ENCODE results near the gene PLXNB1. TPM values are rescaled to one million over a fixed set of nuclear protein-coding genes. Genes with fewer than 3 reads are reported as not detected.
A peak's percentile ranks its signal among the peaks of the same experiment; 100 is the strongest.

The PLXNB1 gene
- total and polyA plus RNA-seq, 2 of the 13 experiments (the other 11 are each of a cell fraction or from before 2014, with no cell fraction given), result 86.0 to 143 TPM

GRCh38 chr3:48431224-48432029 is 1.5 kb upstream of the PLXNB1 start (continued):
- TF ChIP-seq MLX (CRISPR knock-in tag; IDR thresholded peaks at IDR 0.05) (peak; percentile 77; the same call in 1 of the 2 replicates), ZFP41 (CRISPR knock-in tag; IDR thresholded peaks at IDR 0.05; ENCODE audit: borderline replicate concordance) (no peak), CTCF (CRISPR knock-in tag; IDR thresholded peaks at IDR 0.05) (peak; percentile 24; the same call in 1 of the 2 replicates), NR2C2 (CRISPR knock-in tag; IDR thresholded peaks at IDR 0.05; ENCODE audit: borderline replicate concordance) (peak; percentile 89), ZNF205 (CRISPR knock-in tag; IDR thresholded peaks at IDR 0.05) (0 out of 2 replicates have a peak, but pooled peaks have one; percentile 59), TEAD2 (CRISPR knock-in tag; IDR thresholded peaks at IDR 0.05) (no peak), ZFP82 (CRISPR knock-in tag; IDR thresholded peaks at IDR 0.05; ENCODE audit: borderline replicate concordance) (no peak), HOXA7 (CRISPR knock-in tag; IDR thresholded peaks at IDR 0.05) (no peak), GTF2F1 (IDR thresholded peaks at IDR 0.05; ENCODE audit: low read length) (no peak), ZNF343 (CRISPR knock-in tag; IDR thresholded peaks at IDR 0.05) (no peak), IRX3 (CRISPR knock-in tag; IDR thresholded peaks at IDR 0.05; ENCODE audit: borderline replicate concordance, low read depth) (no peak), YY1 (IDR thresholded peaks at IDR 0.05; ENCODE audit: insufficient read depth, insufficient replicate concordance, low read depth, low read length) (peak; percentile 16), HMGXB4 (CRISPR knock-in tag; IDR thresholded peaks at IDR 0.05; ENCODE audit: borderline replicate concordance in 1 of 2, low read depth in 1 of 2) (peak in 1 of 2 experiments; percentile 20; a peak in 1 of 4 replicates), MTF2 (CRISPR knock-in tag; IDR thresholded peaks at IDR 0.05; ENCODE audit: borderline replicate concordance) (no peak), BCL3 (CRISPR knock-in tag; IDR thresholded peaks at IDR 0.05) (no peak), POLR2A (IDR thresholded peaks at IDR 0.05; ENCODE audit: insufficient read depth in 1 of 2, low read depth in 2 of 2, low read length in 2 of 2) (no peak), MAFG (CRISPR knock-in tag; IDR thresholded peaks at IDR 0.05) (no peak), ZNF207 (IDR thresholded peaks at IDR 0.05; ENCODE audit: borderline replicate concordance) (no peak), HMG20A (CRISPR knock-in tag; IDR thresholded peaks at IDR 0.05; ENCODE audit: borderline replicate concordance) (peak; percentile 85), STAT6 (CRISPR knock-in tag; IDR thresholded peaks at IDR 0.05; ENCODE audit: borderline replicate concordance) (no peak), RAD51 (IDR thresholded peaks at IDR 0.05; ENCODE audit: borderline replicate concordance) (no peak), ZFP62 (CRISPR knock-in tag; IDR thresholded peaks at IDR 0.05) (no peak)

All from HepG2 (cell line).